IgD-negative memory B cell (primary cell): ENCODE results near the gene GCNA. TPM values are rescaled to one million over a fixed set of nuclear protein-coding genes. Genes with fewer than 3 reads are reported as not detected.
"Not testable (repeated sequence)": the region's sequence is repeated elsewhere in the genome, so short reads cannot be mapped to it uniquely, and the experiment has no call there.

Experiments
- H3K27ac Mint-ChIP-seq, 3 donors: one replicate each; pipeline ENCODE4 v1.8.0; 2020 to 2022; ENCODE audit warnings: mild to moderate bottlenecking in 3 of 3, mixed read lengths in 3 of 3, moderate library complexity in 1 of 3
- H3K27me3 Mint-ChIP-seq: one replicate; pipeline ENCODE4 v1.8.0; 2021; ENCODE audit warnings: mixed read lengths
- H3K36me3 Mint-ChIP-seq: one replicate; pipeline ENCODE4 v1.8.0; 2020; ENCODE audit warnings: mild to moderate bottlenecking, mixed read lengths
- H3K4me1 Mint-ChIP-seq, 3 donors: one replicate each; pipeline ENCODE4 v1.8.0; 2020 to 2022; ENCODE audit warnings: mixed read lengths in 3 of 3, mild to moderate bottlenecking in 1 of 3
- H3K4me3 Mint-ChIP-seq, 4 donors: one replicate each; pipeline ENCODE4 v1.8.0; 2020 to 2022; ENCODE audit warnings: mild to moderate bottlenecking in 4 of 4, mixed read lengths in 4 of 4, moderate library complexity in 3 of 4
- H3K9me3 Mint-ChIP-seq, 3 donors: one replicate each; pipeline ENCODE4 v1.8.0; 2020 to 2021; ENCODE audit warnings: mixed read lengths in 3 of 3, mild to moderate bottlenecking in 1 of 3
- polyA plus RNA-seq: library from polyadenylated mRNA; unstranded; fragments of 300-500 nt; fragmentation: Illumina TruSeq; gene quantifications from one replicate; pipeline ENCODE4 v1.2.3, GENCODE V29; 2021

The GCNA gene
- polyA plus RNA-seq, 1 donor from 2014 or later, result 0.38 TPM

GRCh38 chrX:71543316-71543715, 34.9 kb upstream of the GCNA start:
- no peaks in the 10 kb centered on the region for H3K27me3 Mint-ChIP-seq
- H3K4me1 Mint-ChIP-seq, result peaks cover 7 to 36% (median 20%) of the 10 kb centered on the region in 3 donors
- no peak overlapping the region for H3K27ac Mint-ChIP-seq
- no peaks in the 10 kb centered on the region for H3K36me3 Mint-ChIP-seq
- no peaks in the 10 kb centered on the region for H3K9me3 Mint-ChIP-seq
- H3K4me3 Mint-ChIP-seq, result no peak overlapping the region

GRCh38 chrX:71545364-71545763, 32.9 kb upstream of the GCNA start:
- Mint-ChIP-seq H3K4me1 (peaks cover 7 to 26% (median 11%) of the 10 kb centered on the region in 3 donors), H3K36me3 (no peaks in the 10 kb centered on the region), H3K9me3 (no peaks in the 10 kb centered on the region), H3K27ac (no peak overlapping the region), H3K27me3 (no peaks in the 10 kb centered on the region), H3K4me3 (no peak overlapping the region)

GRCh38 chrX:71546879-71547278, 31.4 kb upstream of the GCNA start:
- Mint-ChIP-seq H3K9me3 (no peaks in the 10 kb centered on the region), H3K27ac (no peak overlapping the region), H3K4me1 (peaks cover 0 to 14% (median 4%) of the 10 kb centered on the region in 3 donors), H3K27me3 (no peaks in the 10 kb centered on the region), H3K36me3 (no peaks in the 10 kb centered on the region), H3K4me3 (no peak overlapping the region)

- H3K9me3 Mint-ChIP-seq, result no peaks in the 10 kb centered on the region
- H3K4me3 Mint-ChIP-seq, result no peak overlapping the region
- H3K27me3 Mint-ChIP-seq, result no peaks in the 10 kb centered on the region
- no peak overlapping the region for H3K27ac Mint-ChIP-seq
- H3K36me3 Mint-ChIP-seq, result no peaks in the 10 kb centered on the region
- peaks cover 0 to 11% (median 4%) of the 10 kb centered on the region in 3 donors for H3K4me1 Mint-ChIP-seq
These were observed 30.9 kb upstream of the GCNA start for GRCh38 chrX:71547339-71547738.

GRCh38 chrX:71549986-71550385, 28.3 kb upstream of the GCNA start:
- Mint-ChIP-seq H3K36me3 (no peaks in the 10 kb centered on the region), H3K4me3 (no peak overlapping the region), H3K27ac (no peak overlapping the region)

GRCh38 chrX:71550578-71550977, 27.7 kb upstream of the GCNA start:
- Mint-ChIP-seq H3K4me1 (peaks cover 0 to 2% (median 2%) of the 10 kb centered on the region in 3 donors), H3K27me3 (no peaks in the 10 kb centered on the region), H3K27ac (peak overlapping the region in 1 of 3 donors; percentile 27), H3K4me3 (no peak overlapping the region), H3K9me3 (no peaks in the 10 kb centered on the region), H3K36me3 (no peaks in the 10 kb centered on the region)

More at GRCh38 chrX:71549986-71550385, 28.3 kb upstream of the GCNA start:
- Mint-ChIP-seq H3K9me3 (no peaks in the 10 kb centered on the region), H3K4me1 (peaks cover 0 to 2% (median 0%) of the 10 kb centered on the region in 3 donors), H3K27me3 (no peaks in the 10 kb centered on the region)

- no peaks in the 10 kb centered on the region for H3K36me3 Mint-ChIP-seq
- no peaks in the 10 kb centered on the region for H3K9me3 Mint-ChIP-seq
- no peak overlapping the region for H3K4me3 Mint-ChIP-seq
- H3K4me1 Mint-ChIP-seq, result peaks cover 0 to 2% (median 2%) of the 10 kb centered on the region in 3 donors
- H3K27me3 Mint-ChIP-seq, result no peaks in the 10 kb centered on the region
- H3K27ac Mint-ChIP-seq, result peak overlapping the region in 1 of 3 donors; percentile 70
These were observed 22.2 kb upstream of the GCNA start for GRCh38 chrX:71556036-71556435.

- Mint-ChIP-seq H3K36me3 (peaks cover 1% of the 10 kb centered on the region), H3K4me3 (no peak overlapping the region), H3K9me3 (no peaks in the 10 kb centered on the region), H3K4me1 (peaks cover 0 to 2% (median under 1%) of the 10 kb centered on the region in 3 donors), H3K27ac (no peak overlapping the region), H3K27me3 (no peaks in the 10 kb centered on the region)
These were observed 19.3 kb upstream of the GCNA start for GRCh38 chrX:71558920-71559319.

GRCh38 chrX:71559773-71560172, 18.5 kb upstream of the GCNA start:
- H3K27me3 Mint-ChIP-seq, H3K4me3 Mint-ChIP-seq, H3K36me3 Mint-ChIP-seq, H3K9me3 Mint-ChIP-seq, H3K4me1 Mint-ChIP-seq, H3K27ac Mint-ChIP-seq: not testable (repeated sequence)

GRCh38 chrX:71563921-71564320, 14.3 kb upstream of the GCNA start:
- Mint-ChIP-seq H3K27ac (no peak overlapping the region), H3K4me3 (no peak overlapping the region), H3K4me1 (peaks cover 0 to 2% (median 0%) of the 10 kb centered on the region in 3 donors), H3K27me3 (no peaks in the 10 kb centered on the region), H3K9me3 (no peaks in the 10 kb centered on the region), H3K36me3 (peaks cover 3% of the 10 kb centered on the region)

GRCh38 chrX:71565474-71566041, 12.7 kb upstream of the GCNA start:
- Mint-ChIP-seq H3K4me1 (peaks cover 0 to 2% (median 0%) of the 10 kb centered on the region in 3 donors), H3K27me3 (no peaks in the 10 kb centered on the region), H3K36me3 (peaks cover 3% of the 10 kb centered on the region), H3K9me3 (no peaks in the 10 kb centered on the region), H3K4me3 (no peak overlapping the region), H3K27ac (no peak overlapping the region)

- not testable (repeated sequence) for H3K27ac Mint-ChIP-seq, H3K36me3 Mint-ChIP-seq, H3K27me3 Mint-ChIP-seq, H3K4me3 Mint-ChIP-seq, H3K4me1 Mint-ChIP-seq, H3K9me3 Mint-ChIP-seq
These were observed 6.8 kb upstream of the GCNA start for GRCh38 chrX:71571390-71571789.

- no peak overlapping the region for H3K4me3 Mint-ChIP-seq
- peaks cover 0 to 1% (median 0%) of the 10 kb centered on the region in 3 donors for H3K4me1 Mint-ChIP-seq
- peak overlapping the region in 1 of 3 donors; percentile 18 for H3K27ac Mint-ChIP-seq
- no peaks in the 10 kb centered on the region for H3K9me3 Mint-ChIP-seq
- H3K27me3 Mint-ChIP-seq, result no peaks in the 10 kb centered on the region
- no peaks in the 10 kb centered on the region for H3K36me3 Mint-ChIP-seq
These were observed 4.6 kb upstream of the GCNA start for GRCh38 chrX:71573590-71573989.

- H3K36me3 Mint-ChIP-seq, result no peaks in the 10 kb centered on the region
- no peaks in the 10 kb centered on the region for H3K27me3 Mint-ChIP-seq
- H3K9me3 Mint-ChIP-seq, result peaks cover 0 to 2% (median 0%) of the 10 kb centered on the region in 3 donors
- no peak overlapping the region for H3K4me3 Mint-ChIP-seq
- H3K27ac Mint-ChIP-seq, result no peak overlapping the region
- H3K4me1 Mint-ChIP-seq, result peaks cover 0 to 1% (median 0%) of the 10 kb centered on the region in 3 donors
These were observed 555 bp upstream of the GCNA start for GRCh38 chrX:71577682-71578081.

- H3K9me3 Mint-ChIP-seq, result peaks cover 0 to 2% (median 0%) of the 10 kb centered on the region in 3 donors
These were observed 1.1 kb downstream of the GCNA start for GRCh38 chrX:71579136-71579989.

More at GRCh38 chrX:71579136-71579989, 1.1 kb downstream of the GCNA start:
- H3K4me1 Mint-ChIP-seq, result peaks cover 0 to 1% (median 0%) of the 10 kb centered on the region in 3 donors
- no peak overlapping the region for H3K27ac Mint-ChIP-seq
- H3K4me3 Mint-ChIP-seq, result no peak overlapping the region
- H3K27me3 Mint-ChIP-seq, result no peaks in the 10 kb centered on the region
- no peaks in the 10 kb centered on the region for H3K36me3 Mint-ChIP-seq
